NCI-H748 (cell line): ENCODE results near the gene SERINC2.
"Not testable (repeated sequence)": the region's sequence is repeated elsewhere in the genome, so short reads cannot be mapped to it uniquely, and the experiment has no call there.

Experiments used
- DNase-seq: peaks from one replicate; lab custom pipeline; 2025; ENCODE audit not compliant: unreplicated experiment; lab: John Stamatoyannopoulos, UW

Gene SERINC2

GRCh38 chr1:31413405-31414001 lies 490 bp downstream of the SERINC2 start:
- DNase-seq = peak; percentile 44

GRCh38 chr1:31414980-31415370 lies 2.0 kb downstream of the SERINC2 start:
- DNase-seq = no peak

GRCh38 chr1:31415658-31416057 lies 2.6 kb downstream of the SERINC2 start:
- DNase-seq = no peak

GRCh38 chr1:31416101-31416736 lies 3.2 kb downstream of the SERINC2 start:
- DNase-seq = no peak

- no peak for DNase-seq
Measured at GRCh38 chr1:31417148-31417547, 4.1 kb downstream of the SERINC2 start.

GRCh38 chr1:31418626-31419323 lies 5.8 kb downstream of the SERINC2 start:
- DNase-seq = no peak

- DNase-seq = no peak
Measured at GRCh38 chr1:31420716-31421115, 7.7 kb downstream of the SERINC2 start.

GRCh38 chr1:31421371-31422040 lies 8.5 kb downstream of the SERINC2 start:
- peak; percentile 48 for DNase-seq

- peak; percentile 45 for DNase-seq
Measured at GRCh38 chr1:31422505-31423319, 9.7 kb downstream of the SERINC2 start.

GRCh38 chr1:31423418-31423947 lies 10.5 kb downstream of the SERINC2 start:
- peak; percentile 8 for DNase-seq

- DNase-seq = no peak
Measured at GRCh38 chr1:31424568-31424967, 11.6 kb downstream of the SERINC2 start.

- DNase-seq = no peak
Measured at GRCh38 chr1:31425301-31426081, 12.5 kb downstream of the SERINC2 start.

- no peak for DNase-seq
Measured at GRCh38 chr1:31426249-31426922, 13.4 kb downstream of the SERINC2 start.

- no peak for DNase-seq
Measured at GRCh38 chr1:31427322-31427721, 14.3 kb downstream of the SERINC2 start.

GRCh38 chr1:31428436-31429221 lies 15.6 kb downstream of the SERINC2 start:
- no peak for DNase-seq

GRCh38 chr1:31429583-31429982 lies 16.6 kb downstream of the SERINC2 start:
- no peak for DNase-seq

- DNase-seq = not testable (repeated sequence)
Measured at GRCh38 chr1:31431351-31432257, 18.6 kb downstream of the SERINC2 start.
